Motor neuron (in vitro differentiated cells): ENCODE measurements around the gene SLC5A5. TPM values are rescaled to one million over a fixed set of nuclear protein-coding genes. Genes with fewer than 3 reads are reported as not detected.
A peak's percentile ranks its signal among the peaks of the same experiment; 100 is the strongest.

Experiments used
- ATAC-seq, 8 experiments: fragments of 200-7000 bp; cut with Tn5 transposase; replicated peaks in 6 of 8; 2 replicates each; pipeline ENCODE4 v1.8.0; 2021; ENCODE audit warnings: mild to moderate bottlenecking in 8 of 8, moderate library complexity in 8 of 8
- H3K27ac ChIP-seq, 2 donors: fragments of 250-450 bp; sonication (Bioruptor Pico); 2 replicates each; pipeline ENCODE4 v1.9.0; 2021; ENCODE audit warnings: antibody characterized with exemption in 2 of 2, mild to moderate bottlenecking in 2 of 2, moderate library complexity in 1 of 2
- H3K4me1 ChIP-seq, 2 donors: fragments of 250-450 bp; sonication (Bioruptor Pico); replicated peaks in 1 of 2; 2 replicates each; pipeline ENCODE4 v1.6.1; 2021; ENCODE audit warnings: antibody characterized with exemption in 2 of 2, mild to moderate bottlenecking in 2 of 2, moderate library complexity in 1 of 2
- H3K4me3 ChIP-seq, 5 donors: fragments of 250-450 bp; sonication (Bioruptor Pico); 2 replicates each; pipeline ENCODE4 v1.9.0; 2021; ENCODE audit warnings: antibody characterized with exemption in 5 of 5, mild to moderate bottlenecking in 5 of 5, moderate library complexity in 4 of 5
- WGBS, 10 experiments: fragments of 450-650 bp; shearing (Covaris generic); methylation state at CpG; one replicate each; pipeline ENCODE4 v1.0.0; 2022; 5-methylcytosine and 5-hydroxymethylcytosine counted together
- in situ Hi-C, 9 experiments: fragments of 400-800 bp; cut with MboI; loops; one replicate each; pipeline ENCODE4 v1.15.0; 2021; ENCODE audit warnings: low sequenced_read_pairs in 9 of 9, low pct_unique_long_range_greater_than_20kb in 2 of 9; ENCODE audit not compliant: unreplicated experiment in 9 of 9
- total RNA-seq, 8 experiments: library from RNA; unstranded; fragments of 300-600 nt; gene quantifications; 2 replicates each; pipeline versions ENCODE4 v1.2.3 to v1.2.4, GENCODE V29; 2022

Gene SLC5A5
- total RNA-seq, 8 experiments from 2014 or later = 0.05 to 4.2 (median 0.36) TPM; not detected in 2

- H3K4me1 ChIP-seq = peaks cover 2 to 3% of the 10 kb centered on the region in 2 donors
- no peak overlapping the region for H3K4me3 ChIP-seq
- WGBS, 10 experiments = 0 to 22% (median 8%) methylated on average over 3 to 19 of the region's 29 CpGs; no CpG with 5 or more reads in 3 of the 10 experiments
- peak; percentile 11 to 39 (median 16) for ATAC-seq
- no peak overlapping the region for H3K27ac ChIP-seq
- in situ Hi-C loops = loop anchor here in 1 of 9 experiments (10.0 kb wide), 1 partner anchor 81 kb away; no protein-coding TSS in a partner anchor
Measured at GRCh38 chr19:17855280-17856152, 16.2 kb upstream of the SLC5A5 start.

- H3K4me3 ChIP-seq = peak within 1 kb of the TSS; percentile 82 to 97 (median 90)
- ATAC-seq = peak; percentile 84 to 95 (median 93)
- 0 to 1% (median 0%) methylated on average over 4 to 26 of the region's 80 CpGs; no CpG with 5 or more reads in 3 of the 10 experiments for WGBS, 10 experiments
- peak within 1 kb of the TSS; percentile 74 to 95 for H3K27ac ChIP-seq
- in situ Hi-C loops = loop anchor here in 1 of 9 experiments (10.0 kb wide), 1 partner anchor 85 kb away; no protein-coding TSS in a partner anchor
- peaks cover 10 to 11% of the 10 kb centered on the region in 2 donors for H3K4me1 ChIP-seq
Measured at GRCh38 chr19:17859533-17860330, 12.0 kb upstream of the SLC5A5 start, which contains the start of gene RPL18A. TSS of gene RPL18A (plus strand) at chr19:17859910. CDS start at chr19:17859957, 47 bp downstream.

GRCh38 chr19:17860331-17860992, 11.3 kb upstream of the SLC5A5 start:
- Histone ChIP-seq H3K4me3 (peak overlapping the region; percentile 82 to 97 (median 90)), H3K27ac (peak overlapping the region; percentile 74 to 95), H3K4me1 (peaks cover 10 to 11% of the 10 kb centered on the region in 2 donors)
- in situ Hi-C loops = no loop called here
- 0 to 2% (median 0%) methylated on average over 1 to 16 of the region's 22 CpGs; no CpG with 5 or more reads in 2 of the 10 experiments for WGBS, 10 experiments
- ATAC-seq = peak in 2 of 8 experiments; percentile 0 to 1

- in situ Hi-C loops = no loop called here
- Histone ChIP-seq H3K4me1 (peaks cover 10 to 11% of the 10 kb centered on the region in 2 donors), H3K27ac (peak overlapping the region in 1 of 2 donors; percentile 95), H3K4me3 (peak overlapping the region; percentile 82 to 97 (median 90))
- WGBS, 10 experiments = 53% methylated on average over 2 of the region's 7 CpGs; no CpG with 5 or more reads in 9 of the 10 experiments
- ATAC-seq = no peak
Measured at GRCh38 chr19:17860993-17861360, 10.8 kb upstream of the SLC5A5 start.

- Histone ChIP-seq H3K4me1 (peaks cover 10 to 11% of the 10 kb centered on the region in 2 donors), H3K27ac (no peak overlapping the region), H3K4me3 (peak overlapping the region in 3 of 5 donors; percentile 88 to 95 (median 90))
- in situ Hi-C loops = no loop called here
- no peak for ATAC-seq
- WGBS, 10 experiments = 90 to 100% (median 100%) methylated on average over 1 to 2 of the region's 23 CpGs; no CpG with 5 or more reads in 7 of the 10 experiments
Measured at GRCh38 chr19:17861542-17862402, 10.0 kb upstream of the SLC5A5 start.

- ATAC-seq = no peak
- Histone ChIP-seq H3K4me1 (peaks cover 10 to 11% of the 10 kb centered on the region in 2 donors), H3K27ac (no peak overlapping the region), H3K4me3 (no peak overlapping the region)
- in situ Hi-C loops = no loop called here
- WGBS, 10 experiments = 60 to 83% methylated on average over 1 to 8 of the region's 31 CpGs; no CpG with 5 or more reads in 8 of the 10 experiments
Measured at GRCh38 chr19:17862711-17863519, 8.8 kb upstream of the SLC5A5 start.

GRCh38 chr19:17863520-17864182, 8.1 kb upstream of the SLC5A5 start:
- in situ Hi-C loops = no loop called here
- ATAC-seq = no peak
- Histone ChIP-seq H3K4me3 (no peak overlapping the region), H3K27ac (no peak overlapping the region), H3K4me1 (peaks cover 10 to 11% of the 10 kb centered on the region in 2 donors)
- 80 to 100% (median 90%) methylated on average over 1 to 3 of the region's 8 CpGs; no CpG with 5 or more reads in 6 of the 10 experiments for WGBS, 10 experiments

GRCh38 chr19:17865364-17866311, 6.1 kb upstream of the SLC5A5 start:
- H3K4me1 ChIP-seq = peaks cover 8% of the 10 kb centered on the region in 2 donors
- in situ Hi-C loops = no loop called here
- 20 to 89% (median 60%) methylated on average over 2 to 8 of the region's 13 CpGs; no CpG with 5 or more reads in 1 of the 10 experiments for WGBS, 10 experiments
- peak in 6 of 8 experiments; percentile 4 to 43 (median 18) for ATAC-seq
- no peak overlapping the region for H3K27ac ChIP-seq
- no peak overlapping the region for H3K4me3 ChIP-seq

- in situ Hi-C loops = no loop called here
- peak in 4 of 8 experiments; percentile 1 to 4 (median 2) for ATAC-seq
- no peak overlapping the region for H3K4me3 ChIP-seq
- H3K4me1 ChIP-seq = peaks cover 2 to 3% of the 10 kb centered on the region in 2 donors
- 100% methylated on average over 1 of the region's 8 CpGs; no CpG with 5 or more reads in 9 of the 10 experiments for WGBS, 10 experiments
- no peak overlapping the region for H3K27ac ChIP-seq
Measured at GRCh38 chr19:17866312-17866963, 5.3 kb upstream of the SLC5A5 start.
